Keratinocyte (primary cell): Measurements from ENCODE around the gene CRIM1. TPM values are rescaled to one million over a fixed set of nuclear protein-coding genes. Genes with fewer than 3 reads are reported as not detected.

Experiments used
- DNase-seq: peaks from one replicate; pipeline ENCODE4 v3.0.0-alpha.2; 2011; ENCODE audit warnings: low read depth, missing footprints, low spot score
- FAIRE-seq: peaks from 2 replicates; lab custom pipeline; 2011; peaks lifted over from hg19 to GRCh38; lab: Jason Lieb, UNC
- H2AFZ ChIP-seq: 2 replicates; pipeline ENCODE4 v1.6.0; 2012; ENCODE audit warnings: low read length, control low read depth, inconsistent platforms; ENCODE audit not compliant: control insufficient read depth
- H3K27ac ChIP-seq: 2 replicates; pipeline ENCODE4 v1.5.1; 2011; ENCODE audit warnings: low read length; ENCODE audit not compliant: control insufficient read depth, insufficient read depth
- H3K27me3 ChIP-seq: 3 replicates; pipeline ENCODE4 v1.6.0; 2011; ENCODE audit warnings: low read length; ENCODE audit not compliant: control insufficient read depth, insufficient read depth; ENCODE audit errors: extremely low read depth
- H3K36me3 ChIP-seq, 2 experiments: 2 replicates in 1 of 2; 3 replicates in 1 of 2; pipeline ENCODE4 v1.5.1; 2011; ENCODE audit warnings: low read length in 2 of 2, mild to moderate bottlenecking in 1 of 2; ENCODE audit not compliant: control insufficient read depth in 2 of 2, insufficient read depth in 2 of 2; ENCODE audit errors: extremely low read depth in 1 of 2
- H3K4me1 ChIP-seq: 3 replicates; pipeline ENCODE4 v1.5.1; 2011; ENCODE audit warnings: low read length; ENCODE audit not compliant: control insufficient read depth, insufficient read depth; ENCODE audit errors: extremely low read depth
- H3K4me2 ChIP-seq: 3 replicates; pipeline ENCODE4 v1.6.0; 2011; ENCODE audit warnings: low read depth, low read length; ENCODE audit not compliant: control insufficient read depth, insufficient read depth; ENCODE audit errors: extremely low read depth
- H3K4me3 ChIP-seq, 3 experiments: fragments of 200-600 bp in 1 of 3; sonication (generic) in 1 of 3; 2 replicates in 2 of 3; 3 replicates in 1 of 3; pipeline ENCODE4 v1.5.1; 2011 to 2016; ENCODE audit warnings: low read length in 3 of 3, mild to moderate bottlenecking in 3 of 3, control low read depth in 2 of 3, inconsistent platforms in 1 of 3, low read depth in 1 of 3, mixed read lengths in 1 of 3, mixed run types in 1 of 3, moderate library complexity in 1 of 3; ENCODE audit not compliant: control insufficient read depth in 2 of 3, insufficient read depth in 2 of 3; ENCODE audit errors: extremely low read depth in 1 of 3
- H3K79me2 ChIP-seq: 2 replicates; pipeline ENCODE4 v1.6.0; 2012; ENCODE audit warnings: low read length; ENCODE audit not compliant: control insufficient read depth, insufficient read depth
- H3K9ac ChIP-seq: 3 replicates; pipeline ENCODE4 v1.6.0; 2011; ENCODE audit warnings: low read length; ENCODE audit not compliant: control insufficient read depth, insufficient read depth; ENCODE audit errors: extremely low read depth
- H3K9me1 ChIP-seq: 3 replicates; pipeline ENCODE4 v1.6.0; 2011; ENCODE audit warnings: low read length; ENCODE audit not compliant: control insufficient read depth, insufficient read depth; ENCODE audit errors: extremely low read depth
- H3K9me3 ChIP-seq: 2 replicates; pipeline ENCODE4 v1.5.1; 2012; ENCODE audit warnings: low read depth, low read length; ENCODE audit not compliant: control insufficient read depth
- H4K20me1 ChIP-seq: 3 replicates; pipeline ENCODE4 v1.6.0; 2011; ENCODE audit warnings: low read length; ENCODE audit not compliant: control insufficient read depth, insufficient read depth; ENCODE audit errors: extremely low read depth
- EZH2 ChIP-seq: IDR thresholded peaks from one replicate; pipeline ENCODE4 v1.6.1; 2012; ENCODE audit warnings: inconsistent platforms, mild to moderate bottlenecking, low read length, moderate library complexity
- dilution Hi-C: fragments of 300-500 bp; cut with MboI; formaldehyde crosslinking; loops from one replicate; pipeline ENCODE4 v1.7.0; 2020; ENCODE audit warnings: low sequenced_read_pairs; ENCODE audit not compliant: extremely low pct_ligation_motif_present
- polyA plus RNA-seq, 5 experiments: library from polyadenylated mRNA; depleted of rRNA in 3 of 5; stranded (reverse) in 3 of 5; stranded (forward) in 1 of 5; unstranded in 1 of 5; fragments of >200 nt; gene quantifications; 1 replicate in 1 of 5; 2 replicates in 3 of 5; 3 replicates in 1 of 5; pipeline versions ENCODE4 v1.2.1 to v1.2.3, GENCODE V29; 2011 to 2012; ENCODE audit warnings: missing spikeins in 2 of 5, low read depth in 1 of 5, low replicate concordance in 1 of 5
- TF ChIP-seq, protein P1 (sequence below), 3 experiments: IDR thresholded peaks in 1 of 3; conservative IDR thresholded peaks in 1 of 3; optimal IDR thresholded peaks in 1 of 3; 2 replicates in 2 of 3; 3 replicates in 1 of 3; pipeline versions ENCODE3 to v1.5.1; 2011; ENCODE audit warnings: low read length in 3 of 3, mild to moderate bottlenecking in 3 of 3, moderate library complexity in 2 of 3, control low read depth in 1 of 3, inconsistent platforms in 1 of 3; ENCODE audit not compliant: insufficient read depth in 2 of 3; ENCODE audit errors: extremely low read depth in 1 of 3

CRIM1 gene
- polyA plus RNA-seq, 1 donor (not counting 4 experiments of a cell fraction or from before 2014, with no cell fraction given): 98.3 TPM

DNA sequence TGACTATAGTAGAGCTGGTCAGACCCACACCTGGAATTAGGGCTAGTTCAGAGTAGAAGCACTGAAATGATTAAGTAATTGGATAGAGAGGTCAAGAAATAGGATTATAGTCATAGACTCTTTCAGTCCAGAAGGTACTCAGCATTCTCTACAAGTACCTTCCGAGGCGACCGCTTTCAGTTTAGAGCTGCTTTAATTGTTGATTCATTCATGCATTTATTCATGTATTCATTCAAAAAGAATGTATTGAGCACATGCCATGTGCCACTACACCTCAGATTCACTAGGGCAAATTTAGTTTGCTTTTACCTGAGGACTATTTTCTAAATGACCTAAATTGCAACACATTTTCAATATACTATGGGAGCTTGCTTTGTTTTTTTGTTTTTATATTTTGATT, 48.7 kb downstream of the CRIM1 start:
- TF ChIP-seq, protein P1, sequence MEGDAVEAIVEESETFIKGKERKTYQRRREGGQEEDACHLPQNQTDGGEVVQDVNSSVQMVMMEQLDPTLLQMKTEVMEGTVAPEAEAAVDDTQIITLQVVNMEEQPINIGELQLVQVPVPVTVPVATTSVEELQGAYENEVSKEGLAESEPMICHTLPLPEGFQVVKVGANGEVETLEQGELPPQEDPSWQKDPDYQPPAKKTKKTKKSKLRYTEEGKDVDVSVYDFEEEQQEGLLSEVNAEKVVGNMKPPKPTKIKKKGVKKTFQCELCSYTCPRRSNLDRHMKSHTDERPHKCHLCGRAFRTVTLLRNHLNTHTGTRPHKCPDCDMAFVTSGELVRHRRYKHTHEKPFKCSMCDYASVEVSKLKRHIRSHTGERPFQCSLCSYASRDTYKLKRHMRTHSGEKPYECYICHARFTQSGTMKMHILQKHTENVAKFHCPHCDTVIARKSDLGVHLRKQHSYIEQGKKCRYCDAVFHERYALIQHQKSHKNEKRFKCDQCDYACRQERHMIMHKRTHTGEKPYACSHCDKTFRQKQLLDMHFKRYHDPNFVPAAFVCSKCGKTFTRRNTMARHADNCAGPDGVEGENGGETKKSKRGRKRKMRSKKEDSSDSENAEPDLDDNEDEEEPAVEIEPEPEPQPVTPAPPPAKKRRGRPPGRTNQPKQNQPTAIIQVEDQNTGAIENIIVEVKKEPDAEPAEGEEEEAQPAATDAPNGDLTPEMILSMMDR (optimal IDR thresholded peaks at IDR 0.05 in 1 of 3, IDR thresholded peaks at IDR 0.05 in 1 of 3, conservative IDR thresholded peaks at IDR 0.05 in 1 of 3; ENCODE audit: extremely low read depth in 1 of 3, insufficient read depth in 2 of 3, low read length in 3 of 3): no peak
- TF ChIP-seq EZH2: no peak
- FAIRE-seq (peak; percentile 67), DNase-seq (no peak)
- dilution Hi-C loops: no loop called here
- H3K4me1 ChIP-seq: peaks cover 49% of the 10 kb centered on the region
- peak overlapping the region; percentile 17 for H3K9ac ChIP-seq
- H2AFZ ChIP-seq: no peak overlapping the region
- H3K9me3 ChIP-seq: no peaks in the 10 kb centered on the region
- H3K79me2 ChIP-seq: peaks cover 84% of the 10 kb centered on the region
- no peaks in the 10 kb centered on the region for H3K9me1 ChIP-seq
- no peaks in the 10 kb centered on the region for H3K27me3 ChIP-seq
- H4K20me1 ChIP-seq: no peaks in the 10 kb centered on the region
- peaks cover 8 to 11% of the 10 kb centered on the region in 2 experiments for H3K36me3 ChIP-seq
- peak overlapping the region; percentile 83 for H3K4me2 ChIP-seq
- H3K4me3 ChIP-seq: peak overlapping the region in 2 of 3 experiments; percentile 16 to 63
- H3K27ac ChIP-seq: peak overlapping the region; percentile 62

DNA sequence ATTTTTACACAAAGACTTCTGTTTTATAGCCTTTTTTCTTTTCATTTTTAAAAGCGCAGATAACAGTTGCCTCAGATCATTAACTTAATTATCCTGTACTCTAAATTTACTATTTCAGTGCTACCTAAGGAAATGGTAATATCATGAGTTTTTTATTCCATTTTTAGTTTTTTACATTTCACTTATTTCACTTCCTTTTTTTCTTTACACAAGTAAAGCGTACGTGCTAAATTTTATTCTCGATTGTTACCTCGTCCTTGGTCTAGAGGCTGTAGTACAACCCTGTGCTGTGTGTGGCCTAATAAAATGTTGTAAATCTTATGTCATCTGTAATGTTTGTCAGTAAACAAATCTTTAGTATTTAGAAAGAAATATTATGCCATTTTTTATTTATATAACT, 49.2 kb downstream of the CRIM1 start:
- H3K9ac ChIP-seq: no peak overlapping the region
- peak overlapping the region; percentile 62 for H3K27ac ChIP-seq
- TF ChIP-seq, protein P1 (optimal IDR thresholded peaks at IDR 0.05 in 1 of 3, IDR thresholded peaks at IDR 0.05 in 1 of 3, conservative IDR thresholded peaks at IDR 0.05 in 1 of 3; ENCODE audit: extremely low read depth in 1 of 3, insufficient read depth in 2 of 3, low read length in 3 of 3): no peak
- no peak for TF ChIP-seq EZH2
- H2AFZ ChIP-seq: no peak overlapping the region
- H3K9me1 ChIP-seq: no peaks in the 10 kb centered on the region
- no peaks in the 10 kb centered on the region for H3K9me3 ChIP-seq
- no peak overlapping the region for H3K4me3 ChIP-seq
- H4K20me1 ChIP-seq: no peaks in the 10 kb centered on the region
- H3K4me2 ChIP-seq: peak overlapping the region; percentile 83
- peaks cover 8 to 11% of the 10 kb centered on the region in 2 experiments for H3K36me3 ChIP-seq
- H3K27me3 ChIP-seq: no peaks in the 10 kb centered on the region
- FAIRE-seq (no peak), DNase-seq (no peak)
- H3K79me2 ChIP-seq: peaks cover 84% of the 10 kb centered on the region
- dilution Hi-C loops: no loop called here
- peaks cover 49% of the 10 kb centered on the region for H3K4me1 ChIP-seq
